ENCODE results near the gene GPATCH8.

Gene GPATCH8

DNA sequence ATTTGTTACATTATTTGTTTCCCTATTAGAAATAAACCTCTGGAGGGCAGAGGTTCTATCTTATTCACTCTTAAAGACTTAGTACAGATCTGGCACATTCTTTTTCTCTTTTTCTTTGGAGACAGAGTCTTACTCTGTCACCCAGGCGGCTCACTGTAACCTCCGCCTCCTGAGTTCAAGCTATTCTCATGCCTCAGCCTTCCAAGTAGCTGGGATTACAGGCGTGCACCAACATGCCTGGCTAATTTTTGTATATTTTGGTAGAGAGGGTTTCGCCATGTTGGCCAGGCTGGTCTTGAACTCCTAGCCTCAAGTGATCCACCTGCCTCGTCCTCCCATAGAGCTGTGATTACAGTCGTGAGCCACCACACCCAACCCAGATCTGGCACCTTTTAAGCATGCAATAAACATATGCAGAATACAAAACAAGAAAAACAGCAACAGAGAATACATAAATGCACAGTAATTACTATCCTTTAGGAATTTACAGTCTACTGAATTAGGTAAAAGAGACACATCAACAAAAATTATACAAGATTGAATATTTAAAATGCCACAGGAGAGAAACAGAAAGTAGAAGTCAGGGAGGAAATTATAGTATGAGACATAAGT, 52.1 kb downstream of the GPATCH8 start:
- DNase-seq (ENCODE audit: low read depth): no peak

DNA sequence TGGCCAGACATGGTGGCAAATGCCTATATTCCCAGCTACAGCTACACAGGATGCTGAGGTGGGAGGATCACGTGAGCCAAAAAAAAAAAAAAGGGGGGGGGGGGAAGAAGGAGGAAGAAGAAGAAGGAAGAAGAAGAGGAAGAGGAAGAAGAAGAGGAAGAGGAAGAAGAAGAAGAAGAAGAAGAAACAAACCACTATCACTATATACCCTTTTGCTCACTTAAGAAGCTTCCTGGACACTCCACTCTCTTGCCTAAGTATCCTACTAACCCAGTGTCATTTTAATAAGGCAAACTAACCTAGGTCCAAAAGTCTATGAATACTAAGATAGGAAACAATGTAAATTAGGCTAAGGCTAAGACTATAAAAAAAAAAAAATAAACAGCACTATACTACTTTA, 54.8 kb downstream of the GPATCH8 start:
- DNase-seq (ENCODE audit: low read depth): no peak

- DNase-seq (ENCODE audit: low read depth): no peak
These were observed 58.5 kb downstream of the GPATCH8 start for GRCh38 chr17:44444735-44445105.

DNA sequence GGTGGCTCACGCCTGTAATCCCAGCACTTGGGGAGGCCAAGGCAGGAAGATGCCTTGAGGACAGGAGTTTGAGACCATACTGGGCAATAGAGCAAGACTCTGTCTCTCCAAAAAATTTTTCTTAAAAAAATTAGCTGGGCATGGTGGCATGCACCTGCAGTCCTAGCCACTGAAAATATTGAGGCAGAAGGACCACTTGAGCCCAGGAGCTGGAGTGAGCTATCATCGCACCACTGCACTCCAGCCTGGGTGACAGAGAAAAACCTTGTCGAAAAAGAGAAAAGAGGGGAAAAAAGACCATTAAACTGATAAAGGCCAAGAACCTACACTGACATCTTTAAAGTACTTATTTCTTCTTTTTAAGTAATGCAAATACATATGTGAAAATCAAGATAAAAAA, 60.4 kb downstream of the GPATCH8 start:
- DNase-seq (ENCODE audit: low read depth): no peak

DNA sequence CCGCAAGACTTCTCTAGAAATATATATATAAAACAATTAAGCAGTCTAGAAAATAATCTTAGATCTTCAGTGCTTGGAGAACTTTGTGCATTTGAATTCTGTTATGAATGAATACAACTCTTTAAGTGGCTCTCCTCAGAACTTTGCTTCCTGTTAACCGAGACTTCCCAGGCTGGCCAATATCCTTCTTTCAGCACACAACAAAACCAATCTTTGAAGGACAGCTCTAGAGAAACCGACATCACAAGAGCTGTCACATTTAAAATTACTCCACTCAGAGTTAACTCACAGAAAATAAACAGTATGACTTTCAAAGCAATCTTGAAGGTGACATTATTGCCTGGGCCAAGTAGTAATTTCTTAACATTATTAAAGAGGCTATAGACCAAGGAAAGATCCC, 64.0 kb downstream of the GPATCH8 start:
- no peak for DNase-seq (ENCODE audit: low read depth)

DNA sequence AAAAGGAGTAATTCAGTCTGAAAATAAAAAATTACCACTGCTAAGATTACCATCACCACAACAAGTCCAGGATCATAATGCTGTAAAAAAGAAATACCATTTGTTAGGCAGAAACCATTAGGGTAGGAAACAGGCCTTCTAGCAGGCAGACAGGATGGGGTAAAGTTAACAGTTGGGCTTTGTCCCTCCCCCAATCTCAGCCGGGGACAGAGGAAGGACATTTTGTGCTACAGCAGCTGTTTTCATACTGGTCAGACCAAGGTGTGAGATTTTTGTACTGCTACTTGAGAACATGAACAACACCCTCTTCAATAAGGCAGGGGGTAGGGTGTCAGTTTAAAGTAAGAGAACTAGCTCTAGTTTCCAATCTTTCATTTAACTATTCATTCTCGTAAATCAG, 64.6 kb downstream of the GPATCH8 start:
- no peak for DNase-seq (ENCODE audit: low read depth)

DNA sequence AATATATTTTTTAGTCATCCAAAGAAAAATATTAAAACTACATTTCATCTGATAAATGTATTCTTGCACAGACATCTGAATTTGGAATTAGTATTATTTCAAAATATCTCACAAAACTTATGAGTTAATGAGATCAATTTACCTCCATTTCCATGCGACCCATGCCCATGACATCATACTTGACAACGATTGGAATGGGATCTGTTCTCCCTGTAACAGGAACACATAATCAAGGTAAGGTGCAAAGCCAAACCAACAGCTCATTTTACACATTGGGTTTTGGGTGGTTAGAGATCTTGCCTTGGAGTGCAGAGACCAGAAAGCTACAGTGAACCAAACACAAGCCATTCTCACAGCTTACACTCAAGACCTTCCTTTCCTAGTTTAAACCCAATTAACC, 66.9 kb downstream of the GPATCH8 start:
- DNase-seq (ENCODE audit: low read depth): no peak

DNA sequence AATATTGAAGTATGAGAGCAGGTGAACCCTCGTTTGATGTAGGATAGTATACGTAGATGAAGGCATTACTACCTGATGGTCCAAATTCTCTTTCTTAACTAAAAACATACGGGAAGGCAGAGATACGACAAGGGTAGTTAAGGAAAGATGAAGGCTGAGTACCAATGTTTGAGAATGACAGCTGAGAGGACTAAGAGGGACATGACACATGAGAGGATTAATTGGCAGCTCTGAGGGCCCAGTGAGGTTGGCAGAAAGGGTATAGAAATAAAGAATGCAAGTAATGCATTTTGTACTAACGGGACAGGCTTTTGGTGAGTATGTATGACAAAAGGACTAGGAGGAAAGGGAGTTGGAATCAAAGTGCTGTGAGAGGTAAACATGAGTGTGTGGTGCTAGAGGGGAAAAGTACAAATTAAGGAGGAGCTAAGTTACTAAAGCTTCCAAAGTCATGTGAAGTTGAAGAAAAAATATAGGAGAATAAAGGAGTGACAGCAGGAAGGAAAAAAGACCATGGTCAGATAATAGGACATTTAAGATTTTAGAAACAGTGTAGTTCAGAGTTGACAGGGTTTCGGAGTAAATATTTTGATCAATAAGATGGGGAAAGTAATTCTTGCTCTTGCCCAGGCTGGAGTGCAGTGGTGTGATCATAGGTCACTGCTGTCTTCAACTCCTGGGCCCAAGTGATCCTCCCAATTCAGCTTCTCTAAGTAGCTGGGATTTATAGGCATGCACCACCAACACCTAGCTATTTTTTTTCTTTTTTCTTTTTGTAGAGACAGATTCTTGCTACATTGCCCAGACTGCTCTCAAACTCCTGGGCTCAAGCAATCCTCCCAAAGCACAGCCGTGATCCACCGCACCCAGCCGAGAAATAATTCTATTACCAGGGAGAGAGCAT, 70.7 kb downstream of the GPATCH8 start:
- DNase-seq (ENCODE audit: low read depth): no peak

DNA sequence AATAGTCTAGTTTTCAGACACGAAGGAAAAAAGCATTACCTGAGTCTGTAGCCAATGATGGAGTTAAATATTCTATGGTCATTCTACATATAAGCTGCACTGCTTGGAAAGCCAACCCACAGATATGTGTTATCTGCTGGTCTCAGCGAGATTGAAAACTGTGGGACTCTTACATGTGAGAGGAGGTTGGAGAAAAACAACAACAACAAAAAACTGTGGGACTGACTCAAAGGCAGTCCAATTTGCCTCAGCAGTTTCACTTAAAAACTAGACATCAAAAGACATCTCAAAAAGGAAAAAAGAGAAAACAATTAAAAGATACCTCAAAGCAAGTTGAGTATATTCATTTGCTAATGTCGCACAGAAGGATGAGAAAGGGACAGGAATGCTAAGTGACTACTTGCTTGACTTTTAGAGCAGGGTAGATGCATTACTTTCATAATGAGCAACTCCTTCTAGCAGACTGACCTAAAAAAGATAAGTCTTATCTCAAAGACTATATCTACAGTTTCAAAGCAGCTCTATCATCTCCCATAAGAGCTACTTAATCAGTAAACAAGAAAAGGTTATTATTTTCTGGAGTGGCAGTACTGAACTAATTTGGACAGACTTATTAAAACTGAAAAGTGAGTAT, 78.3 kb downstream of the GPATCH8 start:
- no peak for DNase-seq (ENCODE audit: low read depth)

- no peak for DNase-seq (ENCODE audit: low read depth)
These were observed 85.7 kb downstream of the GPATCH8 start for GRCh38 chr17:44417553-44417952.

DNA sequence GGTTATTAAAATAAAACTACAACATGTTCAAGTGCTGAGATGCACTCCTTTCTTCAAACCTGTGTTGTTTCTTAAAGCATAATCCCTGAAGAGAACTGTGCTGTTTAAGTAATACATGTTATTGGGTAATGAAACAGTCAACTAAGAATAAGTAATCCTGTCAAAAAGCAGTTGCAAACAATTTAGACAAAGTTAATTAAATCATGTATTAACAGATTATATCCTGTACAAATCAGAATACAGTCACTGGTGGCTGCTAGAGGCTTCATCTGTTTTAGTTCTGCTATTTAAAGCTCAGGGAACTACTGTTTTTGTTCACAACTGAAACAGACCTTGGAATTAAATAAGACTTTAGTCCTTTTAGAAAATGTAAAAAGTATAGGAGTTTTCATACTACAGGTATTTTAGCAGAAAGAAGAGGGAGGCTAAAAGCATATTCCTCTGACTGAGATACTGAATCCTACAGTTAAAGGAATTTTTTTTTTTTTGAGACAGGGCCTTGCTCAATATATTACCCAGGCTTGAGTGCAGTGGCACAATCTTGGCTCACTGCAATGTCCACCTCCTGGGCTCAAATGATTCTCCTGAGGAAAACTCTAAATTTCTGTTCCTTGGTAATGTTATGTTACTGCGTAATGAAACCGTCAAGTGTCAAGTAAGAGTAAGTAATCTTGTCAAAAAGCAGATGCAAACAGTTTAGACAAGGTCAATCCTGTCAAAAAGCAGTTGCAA, 86.5 kb downstream of the GPATCH8 start:
- no peak for DNase-seq (ENCODE audit: low read depth)

- no peak for DNase-seq (ENCODE audit: low read depth)
These were observed 88.6 kb downstream of the GPATCH8 start for GRCh38 chr17:44414394-44415155.

DNA sequence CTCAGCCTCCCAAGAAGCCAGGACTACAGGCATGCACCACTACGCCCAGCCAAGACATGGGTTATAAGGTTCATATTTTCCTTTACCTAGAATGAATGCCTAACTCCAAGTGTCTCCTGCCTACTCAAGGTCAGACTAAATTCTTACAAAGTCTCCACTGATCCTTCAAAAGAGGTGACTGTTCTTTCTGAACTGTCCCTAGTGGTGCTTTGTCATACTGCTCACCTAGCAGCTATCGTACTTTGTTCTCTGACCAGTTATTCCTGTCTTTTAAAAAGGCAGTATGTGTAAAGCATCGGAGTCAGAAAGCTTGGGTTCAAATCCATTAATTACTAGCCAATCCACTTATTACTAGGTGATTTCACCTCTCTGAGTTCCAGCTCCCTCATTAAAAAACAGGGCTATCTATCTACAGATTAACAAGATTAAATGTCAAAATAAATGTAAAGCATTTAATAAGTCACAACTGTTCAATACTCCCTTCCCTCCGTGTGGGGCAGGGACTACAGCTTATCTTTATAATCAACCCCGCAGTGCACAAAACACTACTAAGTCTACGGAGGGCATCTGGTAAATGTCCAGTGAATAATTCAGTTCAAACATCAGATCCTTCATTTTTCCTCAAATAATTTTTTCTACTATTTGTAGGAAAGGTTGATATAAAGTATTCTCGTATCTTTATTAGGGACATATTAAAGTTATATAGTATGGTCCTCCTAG, 93.7 kb downstream of the GPATCH8 start:
- no peak for DNase-seq (ENCODE audit: low read depth)

- DNase-seq (ENCODE audit: low read depth): no peak
These were observed 94.4 kb downstream of the GPATCH8 start for GRCh38 chr17:44408786-44409185.

DNA sequence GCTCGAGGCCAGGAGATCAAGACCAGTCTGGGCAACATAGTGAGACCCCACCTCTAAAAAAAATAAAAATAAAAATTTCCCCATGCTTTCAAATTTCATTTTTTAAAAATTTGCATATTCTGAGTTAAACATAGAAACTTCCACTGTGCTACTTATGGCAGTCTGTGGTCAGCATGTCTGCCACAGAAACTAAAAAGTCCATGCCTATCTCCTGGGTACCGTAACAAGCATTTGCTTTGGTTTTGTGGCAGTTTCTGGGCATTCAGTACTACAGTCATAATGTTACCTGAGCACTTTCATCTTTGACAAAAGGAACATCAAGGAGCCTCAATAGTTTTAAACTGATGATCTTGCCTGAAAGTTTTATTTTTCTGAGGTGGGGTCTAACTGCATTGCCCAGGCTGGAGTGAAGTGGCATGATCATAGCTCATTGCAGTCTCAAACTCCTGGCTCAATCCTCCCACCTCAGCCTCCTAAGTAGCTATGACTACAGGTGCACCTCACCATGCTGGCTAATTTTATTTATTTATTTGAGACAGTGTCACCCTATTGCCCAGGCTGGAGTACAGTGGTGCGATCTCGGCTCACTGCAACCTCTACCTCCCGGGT, 100.5 kb downstream of the GPATCH8 start:
- no peak for DNase-seq (ENCODE audit: low read depth)

GRCh38 chr17:44400226-44400847, 102.9 kb downstream of the GPATCH8 start:
- no peak for DNase-seq (ENCODE audit: low read depth)

DNA sequence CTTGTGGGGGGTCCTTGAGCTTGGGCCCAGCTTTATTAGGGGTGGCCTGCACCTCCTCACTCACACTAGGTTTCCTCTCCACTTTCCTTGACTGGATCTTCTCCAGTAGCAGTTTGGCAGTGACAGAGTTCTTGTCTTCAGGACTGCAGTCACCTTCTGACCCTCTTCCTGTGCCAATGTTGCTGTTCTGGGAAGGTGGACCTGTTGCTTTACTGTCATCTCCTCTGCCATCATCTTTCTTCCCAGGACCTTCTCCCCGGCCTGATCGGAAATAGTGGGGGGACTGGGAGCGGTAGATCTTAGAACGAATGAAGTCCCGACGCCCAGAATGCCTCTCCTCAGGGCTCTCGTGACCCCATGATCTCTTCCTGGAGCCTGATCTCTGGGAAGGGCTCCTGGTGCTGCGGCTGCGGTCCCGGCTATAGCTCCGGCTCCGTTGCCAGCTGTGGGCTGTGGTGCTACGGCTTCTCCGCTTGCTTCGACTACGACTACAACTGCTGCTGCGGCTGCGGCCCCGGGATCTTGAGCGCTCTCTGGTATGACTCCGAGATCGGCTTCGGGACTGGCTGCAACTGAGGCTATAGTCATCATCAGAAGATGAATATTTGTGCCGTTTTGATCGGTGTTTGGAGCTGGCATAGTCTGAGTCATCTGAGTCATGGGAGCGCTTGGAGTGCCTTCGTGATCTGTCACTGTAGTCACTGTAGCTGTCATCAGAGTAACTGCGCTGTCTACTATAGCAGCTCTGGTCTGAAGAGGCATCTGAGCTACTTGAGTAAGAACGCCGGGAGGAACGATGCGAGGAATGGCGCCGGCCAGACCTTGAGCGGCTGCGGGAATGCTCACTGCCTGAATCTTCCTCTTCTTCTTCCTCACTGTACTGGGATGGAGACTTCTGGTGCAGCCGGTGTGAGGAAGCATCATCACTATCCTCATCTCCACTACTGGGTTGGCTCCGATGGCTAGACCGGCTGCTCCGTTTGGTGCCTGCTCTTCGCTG, 104.2 kb downstream of the GPATCH8 start:
- no peak for DNase-seq (ENCODE audit: low read depth)

DNA sequence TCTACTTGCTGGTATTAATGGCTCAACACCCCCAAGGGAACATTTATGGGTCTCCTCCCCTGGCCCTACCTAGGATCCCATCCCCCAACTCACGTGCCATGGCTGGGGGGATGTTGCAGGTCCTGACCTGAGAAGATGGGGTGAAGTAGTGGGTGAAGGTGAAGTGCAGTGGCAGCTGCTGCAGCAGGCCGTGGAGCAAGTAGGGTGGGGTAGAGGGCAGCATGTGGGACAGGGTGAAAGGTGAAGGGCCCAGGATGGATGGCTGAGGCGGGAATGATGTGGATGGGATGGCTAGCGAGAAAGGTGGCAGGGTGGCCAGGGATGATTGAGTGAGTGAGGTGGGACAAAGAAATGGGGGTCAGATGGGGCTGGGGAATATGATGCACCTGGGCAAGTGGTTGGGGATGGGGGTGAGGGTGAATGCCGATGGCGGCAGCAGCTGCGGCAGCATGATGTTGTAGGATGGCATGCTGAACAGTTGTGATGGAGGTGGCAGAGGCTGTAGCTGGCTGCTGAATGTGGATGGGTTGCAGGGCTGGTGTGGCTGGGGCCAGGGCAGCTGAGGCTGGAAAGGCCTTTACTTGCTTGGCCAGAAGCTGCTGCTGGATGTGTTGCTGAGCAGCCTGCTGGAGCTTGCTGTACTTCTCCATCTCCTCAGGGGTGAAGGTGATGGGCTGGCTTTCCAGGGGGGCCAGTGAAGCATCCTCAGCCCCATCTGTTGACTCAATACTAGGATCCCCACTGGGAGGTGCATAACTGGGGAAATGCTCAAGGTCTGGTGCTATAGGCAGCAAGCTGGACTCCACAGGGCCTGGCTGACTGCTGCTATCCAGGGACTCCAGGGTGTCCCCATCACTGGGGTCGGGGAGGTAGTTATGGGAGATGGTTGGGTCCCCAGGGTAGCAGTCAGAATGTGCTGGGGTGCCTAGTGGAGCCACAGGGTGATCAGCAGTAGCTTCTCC, 105.4 kb downstream of the GPATCH8 start:
- no peak for DNase-seq (ENCODE audit: low read depth)
